H1 (cell line): Measurements from ENCODE around the gene ACVR1. TPM values are rescaled to one million over a fixed set of nuclear protein-coding genes. Genes with fewer than 3 reads are reported as not detected.

ENCODE experiments used
- CTCF ChIA-PET: fragments of 300-600 bp; sonication (Branson Sonifier 250); formaldehyde crosslinking; loops from one replicate; lab custom pipeline; 2021; ENCODE audit not compliant: partially characterized antibody; lab: Charles Lee
- POLR2A ChIA-PET: fragments of 300-600 bp; sonication (Branson Sonifier 250); formaldehyde crosslinking; loops from one replicate; lab custom pipeline; 2021; ENCODE audit warnings: inconsistent platforms; ENCODE audit not compliant: partially characterized antibody; lab: Charles Lee
- DNase-seq, 2 experiments: peaks; one replicate each; pipeline versions ENCODE4 v3.0.0 to v3.0.0-alpha.2; 2010 to 2022; ENCODE audit warnings: low spot score in 2 of 2, low read depth in 1 of 2, mixed read lengths in 1 of 2
- FAIRE-seq: peaks from 2 replicates; lab custom pipeline; 2011; peaks lifted over from hg19 to GRCh38; lab: Jason Lieb, UNC
- H2AFZ ChIP-seq: 2 replicates; pipeline ENCODE4 v1.8.1; 2012; ENCODE audit warnings: low read length, inconsistent platforms
- H2AK5ac ChIP-seq: 2 replicates; pipeline ENCODE4 v1.6.1; 2013; ENCODE audit warnings: low read depth, low read length
- H2BK120ac ChIP-seq: replicated peaks from 2 replicates; pipeline ENCODE3; 2013; ENCODE audit warnings: low read depth, low read length, inconsistent platforms
- H2BK12ac ChIP-seq: 2 replicates; pipeline ENCODE4 v1.6.1; 2013; ENCODE audit warnings: low read depth, low read length
- H2BK15ac ChIP-seq: 2 replicates; pipeline ENCODE4 v1.6.1; 2013; ENCODE audit warnings: low read length
- H2BK20ac ChIP-seq: 2 replicates; pipeline ENCODE4 v1.6.1; 2013; ENCODE audit warnings: low read length
- H2BK5ac ChIP-seq: 2 replicates; pipeline ENCODE4 v1.6.1; 2013; ENCODE audit warnings: low read depth, low read length
- H3K14ac ChIP-seq: 2 replicates; pipeline ENCODE4 v1.6.1; 2013; ENCODE audit warnings: inconsistent platforms; ENCODE audit not compliant: insufficient read length
- H3K18ac ChIP-seq: 2 replicates; pipeline ENCODE4 v1.6.1; 2013; ENCODE audit warnings: low read length; ENCODE audit errors: extremely low read depth
- H3K23ac ChIP-seq: 2 replicates; pipeline ENCODE4 v1.6.1; 2013; ENCODE audit warnings: inconsistent platforms; ENCODE audit not compliant: insufficient read length
- H3K23me2 ChIP-seq: 2 replicates; pipeline ENCODE4 v1.6.1; 2013; ENCODE audit warnings: low read depth, low read length
- H3K27ac ChIP-seq: 2 replicates; pipeline ENCODE4 v1.6.1; 2011; ENCODE audit warnings: low read depth, low read length, inconsistent platforms
- H3K27me3 ChIP-seq, 4 experiments: replicated peaks in 1 of 4; 1 replicate in 1 of 4; 2 replicates in 3 of 4; pipeline versions ENCODE4 v1.6.1 to v1.8.1; 2011 to 2013; ENCODE audit warnings: low read length in 3 of 4, mild to moderate bottlenecking in 3 of 4, inconsistent platforms in 2 of 4, mixed read lengths in 2 of 4, moderate library complexity in 1 of 4; ENCODE audit not compliant: control insufficient read depth in 3 of 4, insufficient read depth in 3 of 4; ENCODE audit errors: extremely low read depth in 1 of 4
- H3K36me3 ChIP-seq, 4 experiments: 2 replicates each; pipeline versions ENCODE4 v1.6.1 to v1.8.1; 2011 to 2013; ENCODE audit warnings: mild to moderate bottlenecking in 4 of 4, low read length in 3 of 4, moderate library complexity in 2 of 4, control low read depth in 1 of 4, inconsistent platforms in 1 of 4; ENCODE audit not compliant: insufficient read depth in 4 of 4, control insufficient read depth in 2 of 4
- H3K4ac ChIP-seq: replicated peaks from 2 replicates; pipeline ENCODE3; 2013; ENCODE audit warnings: low read length, low read depth, mixed read lengths, inconsistent platforms; ENCODE audit not compliant: insufficient read length
- H3K4me1 ChIP-seq, 4 experiments: replicated peaks in 1 of 4; 1 replicate in 1 of 4; 2 replicates in 3 of 4; pipeline versions ENCODE4 v1.6.1 to v1.8.1; 2011 to 2013; ENCODE audit warnings: low read length in 3 of 4, inconsistent platforms in 2 of 4, mixed read lengths in 1 of 4; ENCODE audit not compliant: insufficient read depth in 4 of 4, control insufficient read depth in 3 of 4
- H3K4me2 ChIP-seq, 2 experiments: 2 replicates each; pipeline versions ENCODE4 v1.6.1 to v1.8.1; 2011 to 2013; ENCODE audit warnings: low read depth in 2 of 2, low read length in 2 of 2, control low read depth in 1 of 2, inconsistent platforms in 1 of 2, mild to moderate bottlenecking in 1 of 2; ENCODE audit not compliant: insufficient read depth in 1 of 2
- H3K4me3 ChIP-seq, 4 experiments: fragments of 200-600, 300-600 bp in 1 of 4; sonication (generic), shearing (Covaris generic), sonication (Bioruptor Twin) in 1 of 4; 2 replicates each; pipeline versions ENCODE4 v1.5.1 to v1.8.1; 2011 to 2016; ENCODE audit warnings: low read length in 4 of 4, low read depth in 3 of 4, control low read depth in 2 of 4, inconsistent platforms in 2 of 4, mild to moderate bottlenecking in 2 of 4, mixed read lengths in 1 of 4, moderate library complexity in 1 of 4; ENCODE audit not compliant: insufficient read depth in 2 of 4; ENCODE audit errors: extremely low read depth in 1 of 4
- H3K56ac ChIP-seq: replicated peaks from 2 replicates; pipeline ENCODE3; 2013; ENCODE audit warnings: low read depth, mild to moderate bottlenecking, mixed read lengths, low read length, inconsistent platforms; ENCODE audit not compliant: insufficient read length
- H3K79me1 ChIP-seq: 2 replicates; pipeline ENCODE4 v1.6.1; 2013; ENCODE audit warnings: low read depth, low read length, control low read depth
- H3K79me2 ChIP-seq, 2 experiments: 2 replicates each; pipeline versions ENCODE4 v1.6.1 to v1.8.1; 2012 to 2013; ENCODE audit warnings: low read length in 2 of 2, mild to moderate bottlenecking in 2 of 2, inconsistent platforms in 1 of 2; ENCODE audit not compliant: insufficient read depth in 2 of 2, control insufficient read depth in 1 of 2
- H3K9ac ChIP-seq, 4 experiments: replicated peaks in 1 of 4; 1 replicate in 1 of 4; 2 replicates in 3 of 4; pipeline versions ENCODE4 v1.6.1 to v1.8.1; 2011 to 2013; ENCODE audit warnings: low read depth in 3 of 4, low read length in 3 of 4, control low read depth in 2 of 4, mild to moderate bottlenecking in 2 of 4, moderate library complexity in 2 of 4, inconsistent platforms in 1 of 4; ENCODE audit errors: extremely low read depth in 1 of 4
- H3K9me3 ChIP-seq, 2 experiments: 2 replicates each; pipeline versions ENCODE4 v1.6.1 to v1.8.1; 2012 to 2013; ENCODE audit warnings: mild to moderate bottlenecking in 2 of 2, moderate library complexity in 2 of 2, control low read depth in 1 of 2, inconsistent platforms in 1 of 2, low read depth in 1 of 2, low read length in 1 of 2, mixed read lengths in 1 of 2; ENCODE audit not compliant: insufficient read depth in 2 of 2
- H4K20me1 ChIP-seq, 2 experiments: replicated peaks in 1 of 2; 2 replicates each; pipeline versions ENCODE3 to v1.8.1; 2011 to 2013; ENCODE audit warnings: inconsistent platforms in 2 of 2, low read length in 2 of 2, mild to moderate bottlenecking in 1 of 2; ENCODE audit not compliant: insufficient read depth in 2 of 2, control insufficient read depth in 1 of 2
- H4K5ac ChIP-seq: 2 replicates; pipeline ENCODE4 v1.6.1; 2013; ENCODE audit warnings: low read length, low read depth, mixed read lengths, inconsistent platforms; ENCODE audit not compliant: insufficient read length
- H4K8ac ChIP-seq: 2 replicates; pipeline ENCODE4 v1.8.0; 2013; ENCODE audit warnings: mild to moderate bottlenecking, moderate library complexity, low read length, inconsistent platforms; ENCODE audit not compliant: insufficient read depth; ENCODE audit errors: extremely low read depth
- H4K91ac ChIP-seq: replicated peaks from 2 replicates; pipeline ENCODE3; 2013; ENCODE audit warnings: low read length, mixed read lengths, inconsistent platforms; ENCODE audit not compliant: insufficient read length
- GABPA ChIP-seq: IDR thresholded peaks from 2 replicates; pipeline ENCODE4 v1.6.1; 2011; ENCODE audit warnings: mild to moderate bottlenecking, low read length, moderate library complexity, borderline replicate concordance; ENCODE audit not compliant: insufficient read depth
- TBP ChIP-seq: IDR thresholded peaks from 2 replicates; pipeline ENCODE4 v1.6.1; 2011; ENCODE audit warnings: low read depth, low read length, improper control_type of control experiment
- WGBS, 2 experiments: shearing (Covaris generic) in 1 of 2; methylation state at CpG; one replicate each; pipeline versions ENCODE4 v1.1.6 to v1.1.7; 2013 to 2015; ENCODE audit warnings: low lambda C conversion rate in 2 of 2, mixed read lengths in 2 of 2, inconsistent platforms in 1 of 2, low coverage in 1 of 2, missing lambda C conversion rate in 1 of 2; ENCODE audit not compliant: insufficient replicate concordance in 2 of 2, insufficient coverage in 1 of 2, insufficient read length in 1 of 2; ENCODE audit errors: extremely low coverage in 1 of 2, missing lambda C conversion rate in 1 of 2; 5-methylcytosine and 5-hydroxymethylcytosine counted together
- polyA plus RNA-seq, 7 experiments: library from polyadenylated mRNA; depleted of rRNA in 3 of 7; stranded (reverse) in 5 of 7; unstranded in 2 of 7; fragments of >200 nt in 5 of 7; fragments of 200-250 nt in 2 of 7; gene quantifications; 1 replicate in 5 of 7; 2 replicates in 1 of 7; 4 replicates in 1 of 7; pipeline versions ENCODE4 v1.2.1 to v1.2.3, GENCODE V29; 2011 to 2013; ENCODE audit warnings: missing spikeins in 2 of 7, mixed read lengths in 2 of 7
- total RNA-seq: library from RNA; stranded (reverse); fragmentation: NEBNext Ultra II Directional; extraction: Animal tissue kit (Norgen Biotek cat#: 25700); gene quantifications from 2 replicates; pipeline ENCODE4 v1.2.1, GENCODE V29; 2021

The ACVR1 gene
- total and polyA plus RNA-seq, 2 of the 8 experiments (the other 6 are each of a cell fraction or from before 2014, with no cell fraction given), result 8.5 to 17.7 TPM

GRCh38 chr2:157874348-157874747 is 1.8 kb downstream of the ACVR1 start:
- Histone ChIP-seq H3K27ac (no peak overlapping the region), H2BK15ac (no peak overlapping the region)
- TF ChIP-seq TBP (no peak), GABPA (no peak)

More at GRCh38 chr2:157874348-157874747, 1.8 kb downstream of the ACVR1 start:
- no peak overlapping the region for H4K8ac ChIP-seq
- peaks cover 0 to 8% (median 3%) of the 10 kb centered on the region in 4 experiments; a peak in 4 of 7 replicates for H3K4me1 ChIP-seq
- no peak overlapping the region for H3K23ac ChIP-seq
- POLR2A ChIA-PET, result interaction anchor here (0.6 to 1.1 kb wide), 2 partner anchors 53 to 59 kb away, joined by 3 to 4 read pairs; no protein-coding TSS in a partner anchor
- no peak overlapping the region for H3K14ac ChIP-seq
- H3K9me3 ChIP-seq, result no peaks in the 10 kb centered on the region
- H2AFZ ChIP-seq, result no peak overlapping the region
- 86% methylated on average over 4 of the region's 4 CpGs; no CpG with 5 or more reads in 1 of the 2 experiments for WGBS, 2 experiments
- H3K9ac ChIP-seq, result no peak overlapping the region
- peaks cover 2 to 4% of the 10 kb centered on the region in 2 experiments for H4K20me1 ChIP-seq
- H3K4ac ChIP-seq, result no peak overlapping the region
- CTCF ChIA-PET, result interaction anchor here (0.8 to 1.3 kb wide), 2 partner anchors 32 to 133 kb away, joined by 3 read pairs; no protein-coding TSS in a partner anchor
- H3K56ac ChIP-seq, result no peak overlapping the region
- peak overlapping the region; percentile 38 to 98; a peak in 3 of 4 replicates for H3K4me2 ChIP-seq
- no peak for DNase-seq
- H2BK5ac ChIP-seq, result no peak overlapping the region
- peaks cover 6% of the 10 kb centered on the region; the same call in 1 of the 2 replicates for H3K23me2 ChIP-seq
- peaks cover 0 to 4% (median 0%) of the 10 kb centered on the region in 4 experiments; a peak in 1 of 7 replicates for H3K27me3 ChIP-seq
- H2BK12ac ChIP-seq, result no peak overlapping the region
- no peak overlapping the region for H3K18ac ChIP-seq
- no peak for FAIRE-seq
- peaks cover 4% of the 10 kb centered on the region; the same call in 1 of the 2 replicates for H3K79me1 ChIP-seq
- peak overlapping the region in 2 of 4 experiments; percentile 53 to 78; a peak in 4 of 8 replicates for H3K4me3 ChIP-seq
- H2BK120ac ChIP-seq, result no peak overlapping the region
- no peak overlapping the region for H2BK20ac ChIP-seq
- H4K91ac ChIP-seq, result no peak overlapping the region
- H4K5ac ChIP-seq, result no peak overlapping the region
- H3K79me2 ChIP-seq, result peaks cover 6 to 53% of the 10 kb centered on the region in 2 experiments; a peak in 3 of 4 replicates
- H3K36me3 ChIP-seq, result no peaks in the 10 kb centered on the region
- H2AK5ac ChIP-seq, result no peak overlapping the region
